ENCODE data around the gene HEATR1.

DNA sequence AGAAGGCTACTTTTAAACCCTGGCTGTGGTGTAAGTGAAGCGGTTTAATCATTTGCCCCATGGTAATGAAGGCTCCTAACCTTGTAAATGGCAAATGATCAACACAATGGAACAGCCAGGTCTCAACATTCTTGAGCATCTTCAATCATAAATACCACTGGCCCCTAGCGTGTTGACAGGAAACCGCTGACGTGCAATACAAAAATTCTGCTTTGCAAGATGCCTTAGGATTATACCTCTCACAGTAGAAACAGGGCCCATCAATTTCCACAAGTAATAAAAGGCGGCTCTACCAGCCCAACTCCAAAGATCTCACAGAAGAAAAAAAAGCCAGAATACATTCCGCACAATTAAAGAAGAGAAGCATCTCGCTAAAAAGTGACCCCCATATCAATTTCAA lies 47.7 kb downstream of the HEATR1 start:
- no peak for TF ChIP-seq POLR2AphosphoS5 (IDR thresholded peaks at IDR 0.05; ENCODE audit: low read depth, low read length)
- no peak for TF ChIP-seq SIN3A (IDR thresholded peaks at IDR 0.05; ENCODE audit: borderline replicate concordance, insufficient read depth, low read length)
- no peak for TF ChIP-seq REST (IDR thresholded peaks at IDR 0.05; ENCODE audit: insufficient read depth in 1 of 2, low read depth in 2 of 2, low read length in 2 of 2)
- no peak for TF ChIP-seq TAF1 (IDR thresholded peaks at IDR 0.05; ENCODE audit: borderline replicate concordance, insufficient read depth, low read length)
